GM19193 (cell line): ENCODE results near the gene EXOSC6.

Source experiments
- POLR2A ChIP-seq: IDR thresholded peaks from 4 replicates; pipeline ENCODE4 v1.6.1; 2011; ENCODE audit not compliant: insufficient read depth, insufficient read length; ENCODE audit errors: extremely low read depth

The EXOSC6 gene

DNA sequence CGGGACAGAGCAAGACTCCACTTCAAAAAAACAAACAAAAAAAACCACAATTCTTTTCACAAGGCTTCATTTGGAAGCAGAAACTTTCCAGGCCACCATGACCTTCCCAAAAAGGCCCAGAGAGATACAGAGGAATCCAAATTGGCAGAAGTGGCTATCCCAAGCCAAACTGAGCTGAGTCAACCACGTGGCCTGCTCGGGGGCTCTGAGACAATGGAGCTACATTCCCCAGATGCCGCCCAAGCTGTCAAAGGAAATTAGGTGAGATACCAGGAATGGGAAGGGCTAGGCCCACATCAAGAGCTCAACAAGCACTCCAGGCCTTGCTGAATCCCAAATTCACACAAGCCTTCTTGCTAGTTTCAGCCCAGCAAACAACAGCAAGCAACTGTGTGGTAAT lies 5.7 kb upstream of the EXOSC6 start:
- TF ChIP-seq POLR2A: no peak

DNA sequence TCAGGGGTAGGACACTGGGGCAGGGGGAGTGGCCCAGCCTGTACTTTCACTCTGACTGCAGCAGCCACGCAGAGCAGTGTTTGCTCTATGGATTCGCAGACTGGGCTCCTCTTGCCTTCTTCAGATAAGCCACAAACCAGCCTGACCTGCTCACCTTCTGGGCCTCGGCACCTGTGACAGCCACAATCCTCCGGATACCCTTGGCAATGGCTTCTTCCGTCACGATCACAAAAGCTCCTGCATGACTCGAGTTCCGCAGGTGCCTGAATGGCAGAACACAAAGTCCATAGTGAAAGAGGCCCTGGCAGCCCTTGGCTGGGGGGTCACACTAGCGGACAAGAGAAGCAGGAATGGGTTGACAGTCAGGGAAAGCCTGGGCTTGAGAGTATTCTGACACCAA lies 3.8 kb upstream of the EXOSC6 start:
- no peak for TF ChIP-seq POLR2A

DNA sequence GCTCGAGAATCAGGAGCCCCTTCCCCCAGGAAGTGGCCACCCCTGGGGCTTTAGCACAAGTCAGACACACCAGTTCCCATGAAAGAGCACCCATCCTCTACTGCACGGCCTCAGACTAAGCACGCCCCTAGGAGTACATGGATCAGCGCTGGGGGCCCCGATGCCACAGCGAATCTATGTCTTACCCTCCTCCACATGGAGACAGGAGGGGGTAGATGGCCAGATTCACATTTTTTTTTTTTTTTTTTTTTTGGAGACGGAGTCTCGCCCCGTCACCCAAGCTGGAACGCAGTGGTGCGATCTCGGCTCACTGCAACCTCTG lies 3.2 kb upstream of the EXOSC6 start:
- TF ChIP-seq POLR2A: no peak

DNA sequence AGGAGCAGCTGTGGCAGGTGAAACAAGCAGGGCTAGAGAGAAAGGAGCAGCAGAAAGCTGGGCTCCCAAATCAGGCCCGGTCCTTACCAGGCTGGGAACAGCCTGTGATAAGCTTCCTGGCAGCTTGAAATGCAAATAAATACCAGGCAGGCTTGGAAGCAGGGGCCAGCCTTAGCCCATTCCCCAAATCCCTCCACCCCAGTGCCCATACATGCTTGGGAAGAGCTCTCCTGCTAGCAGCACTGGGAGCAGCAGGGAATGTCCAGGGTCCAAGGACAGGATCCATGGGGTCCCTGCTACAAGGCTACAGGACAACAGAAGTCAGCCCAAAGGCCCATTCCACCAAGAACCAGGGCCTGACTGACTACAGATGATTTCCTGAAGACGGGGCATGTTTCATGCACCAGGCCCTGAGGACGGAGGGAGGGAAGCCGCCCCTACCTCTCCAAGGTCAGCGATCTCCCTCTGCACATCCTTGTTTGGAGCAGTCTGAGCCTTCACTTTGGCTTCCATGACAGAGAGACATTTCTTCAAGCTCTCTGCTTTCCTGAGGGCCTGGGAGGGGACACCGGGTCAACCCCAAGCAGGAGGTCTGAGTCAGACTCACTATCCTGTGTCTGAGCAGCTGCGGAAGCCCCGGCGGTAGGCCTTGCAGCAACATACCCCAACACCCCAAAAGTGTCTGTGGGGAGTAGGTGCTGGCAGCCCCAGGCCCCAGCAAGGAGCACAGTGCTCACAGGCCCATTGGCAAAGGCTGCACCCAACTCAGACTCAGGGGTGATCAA lies 2.6 kb upstream of the EXOSC6 start:
- no peak for TF ChIP-seq POLR2A

DNA sequence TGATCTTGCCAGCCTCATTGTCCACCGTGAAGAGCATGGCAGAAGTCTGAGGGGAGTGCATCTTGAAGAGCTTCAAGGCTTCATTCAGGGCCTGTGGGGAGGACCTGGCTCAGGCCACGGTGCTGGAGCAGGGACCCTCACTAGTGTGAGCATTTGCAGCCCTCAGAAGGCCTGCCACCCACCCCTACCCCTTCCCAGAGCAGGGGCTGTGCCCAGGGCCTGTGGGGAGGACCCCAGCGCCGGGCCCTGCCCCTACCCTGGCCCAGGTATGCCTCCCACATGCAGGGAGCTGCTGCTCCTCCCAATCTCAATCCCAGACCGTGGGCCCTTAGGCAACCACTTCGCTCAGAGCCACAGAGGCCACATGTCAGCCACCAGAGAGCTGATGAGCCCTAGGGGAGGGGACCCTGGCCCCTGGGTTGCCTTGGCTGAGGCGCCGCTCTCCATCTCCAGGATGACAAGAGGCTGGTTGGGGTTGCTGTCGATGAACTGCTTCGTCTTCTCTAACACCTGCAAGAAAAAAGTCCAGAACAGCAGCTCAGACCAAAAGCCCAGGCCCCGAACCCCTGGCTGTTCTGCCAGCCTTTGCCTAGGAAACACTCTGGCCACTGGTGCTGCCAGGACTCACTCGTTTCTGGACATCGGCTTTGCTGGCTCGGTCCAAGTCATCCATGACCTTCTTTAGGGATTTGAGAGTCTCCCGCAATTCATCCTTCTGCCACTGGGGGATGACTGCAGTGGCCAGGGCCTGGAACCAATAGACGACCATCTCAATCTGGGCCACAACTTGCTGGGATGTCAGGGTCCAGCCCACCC lies 1.8 kb upstream of the EXOSC6 start:
- no peak for TF ChIP-seq POLR2A

DNA sequence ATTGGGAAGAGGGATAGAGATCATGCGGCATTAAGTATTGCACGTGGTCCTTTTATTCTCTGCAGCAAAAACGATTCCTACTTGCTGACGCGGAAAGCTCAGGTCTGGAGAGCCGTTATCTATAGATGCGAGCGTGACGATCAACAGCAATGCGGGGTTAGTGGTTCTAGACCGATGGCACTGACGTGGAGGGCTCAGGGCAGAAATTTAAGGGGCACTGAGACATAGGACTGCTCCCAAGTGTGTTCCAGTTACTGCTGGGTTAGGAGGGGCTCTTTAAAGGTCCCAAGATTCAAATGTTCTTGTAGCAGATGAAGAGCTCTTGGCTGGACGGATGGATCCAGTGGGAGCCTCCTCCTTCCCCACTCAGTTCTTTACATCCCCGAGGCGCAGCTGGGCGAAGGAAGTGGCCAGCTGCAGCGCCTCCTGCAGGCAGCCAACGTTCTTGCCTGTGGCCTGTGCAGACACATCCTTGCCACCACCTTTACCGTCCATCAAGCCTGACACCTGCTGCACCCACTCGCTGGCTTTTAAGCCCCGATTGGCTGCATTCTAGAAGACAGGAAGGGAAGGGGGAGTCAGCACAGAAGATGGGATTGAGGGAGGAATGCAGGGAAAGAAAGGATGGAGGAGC lies 732 bp upstream of the EXOSC6 start:
- no peak for TF ChIP-seq POLR2A

DNA sequence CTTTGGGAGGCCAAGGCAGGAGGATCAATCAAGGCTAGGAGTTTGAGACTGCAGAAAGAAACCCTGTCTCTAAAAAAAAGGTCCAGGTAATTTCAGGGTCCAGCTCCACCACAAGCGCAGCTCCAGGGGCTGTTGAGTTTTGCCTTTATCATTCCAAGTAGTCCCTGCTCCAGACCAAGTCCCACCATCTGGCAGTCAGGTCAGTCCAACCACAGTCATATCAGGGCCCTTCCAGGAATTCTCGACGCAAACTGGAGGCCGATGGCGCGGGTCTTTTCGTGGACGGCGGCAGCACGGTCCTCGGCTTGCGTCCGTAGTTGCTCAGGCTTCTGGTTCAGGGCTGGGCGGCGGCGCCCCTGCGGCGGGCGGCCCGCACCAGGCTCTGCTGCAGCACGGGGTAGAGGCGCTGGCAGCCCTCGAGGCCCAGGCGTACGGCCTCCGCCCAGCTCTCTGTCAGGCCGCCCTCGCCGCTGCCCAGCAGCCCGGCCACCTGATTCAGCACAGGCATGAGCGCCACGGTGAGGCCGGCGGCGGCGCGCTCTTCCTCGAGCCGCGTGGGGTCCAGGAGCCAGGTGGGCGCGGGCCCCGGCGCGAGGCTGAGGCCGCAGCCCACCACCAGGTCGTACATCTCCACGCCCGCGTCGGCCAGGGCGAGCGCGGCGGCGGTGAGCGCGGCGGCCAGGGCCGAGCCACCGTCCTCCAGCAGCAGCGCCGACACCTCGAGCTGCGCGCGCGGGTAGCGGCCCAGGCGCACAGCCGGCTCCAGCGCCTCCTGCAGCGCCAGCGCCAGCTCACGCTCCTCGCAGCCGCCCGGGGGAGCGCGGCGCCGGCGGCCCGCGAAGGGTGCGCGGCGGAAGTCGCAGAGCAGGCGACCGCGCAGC lies 752 bp downstream of the EXOSC6 start:
- no peak for TF ChIP-seq POLR2A
